ENCODE results near the gene CCDC85C.

Gene CCDC85C

DNA sequence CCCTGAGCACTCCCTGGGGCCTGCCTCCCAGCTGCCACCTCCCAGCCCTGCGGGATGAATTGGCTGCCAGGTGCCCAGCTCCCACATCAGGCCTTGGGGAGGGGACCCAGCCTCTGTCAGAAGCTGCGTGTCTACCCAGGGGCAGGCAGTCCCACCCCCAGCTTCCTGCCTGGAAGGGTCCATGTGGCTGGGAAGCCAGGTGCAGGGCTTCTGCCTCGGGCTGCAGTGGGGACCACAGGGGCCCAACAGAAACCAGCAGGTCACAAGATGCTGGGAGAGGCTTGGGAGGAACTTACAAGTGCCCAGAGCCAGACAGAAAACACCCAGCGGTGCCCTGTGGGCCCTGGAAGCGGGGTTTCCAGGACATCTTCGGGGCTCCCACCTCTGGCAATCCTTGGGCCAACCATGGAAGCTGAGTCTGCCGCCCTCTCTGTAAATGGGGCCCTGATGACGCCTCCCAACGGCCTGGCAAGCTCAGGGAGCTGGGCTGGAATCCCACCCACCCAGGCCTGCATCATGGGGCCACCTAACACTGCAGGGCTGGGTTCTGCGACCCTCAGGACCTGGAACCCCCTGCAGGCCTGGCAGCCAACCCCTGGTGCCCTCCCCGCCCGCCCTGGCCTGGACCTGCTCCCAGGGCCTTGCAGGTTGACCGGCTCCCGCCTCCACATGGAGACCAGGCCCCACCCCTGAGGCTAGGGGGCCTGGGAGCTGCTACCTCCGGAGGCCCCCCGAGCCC lies 86.2 kb downstream of the CCDC85C start:
- no peak overlapping the region for H3K4me3 ChIP-seq (ENCODE audit: low read depth, low read length)
- no peak for DNase-seq (ENCODE audit: low read depth)
- TF ChIP-seq, protein P1, sequence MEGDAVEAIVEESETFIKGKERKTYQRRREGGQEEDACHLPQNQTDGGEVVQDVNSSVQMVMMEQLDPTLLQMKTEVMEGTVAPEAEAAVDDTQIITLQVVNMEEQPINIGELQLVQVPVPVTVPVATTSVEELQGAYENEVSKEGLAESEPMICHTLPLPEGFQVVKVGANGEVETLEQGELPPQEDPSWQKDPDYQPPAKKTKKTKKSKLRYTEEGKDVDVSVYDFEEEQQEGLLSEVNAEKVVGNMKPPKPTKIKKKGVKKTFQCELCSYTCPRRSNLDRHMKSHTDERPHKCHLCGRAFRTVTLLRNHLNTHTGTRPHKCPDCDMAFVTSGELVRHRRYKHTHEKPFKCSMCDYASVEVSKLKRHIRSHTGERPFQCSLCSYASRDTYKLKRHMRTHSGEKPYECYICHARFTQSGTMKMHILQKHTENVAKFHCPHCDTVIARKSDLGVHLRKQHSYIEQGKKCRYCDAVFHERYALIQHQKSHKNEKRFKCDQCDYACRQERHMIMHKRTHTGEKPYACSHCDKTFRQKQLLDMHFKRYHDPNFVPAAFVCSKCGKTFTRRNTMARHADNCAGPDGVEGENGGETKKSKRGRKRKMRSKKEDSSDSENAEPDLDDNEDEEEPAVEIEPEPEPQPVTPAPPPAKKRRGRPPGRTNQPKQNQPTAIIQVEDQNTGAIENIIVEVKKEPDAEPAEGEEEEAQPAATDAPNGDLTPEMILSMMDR (IDR thresholded peaks at IDR 0.05; ENCODE audit: insufficient read depth, low read depth, low read length, missing control alignments) = no peak

DNA sequence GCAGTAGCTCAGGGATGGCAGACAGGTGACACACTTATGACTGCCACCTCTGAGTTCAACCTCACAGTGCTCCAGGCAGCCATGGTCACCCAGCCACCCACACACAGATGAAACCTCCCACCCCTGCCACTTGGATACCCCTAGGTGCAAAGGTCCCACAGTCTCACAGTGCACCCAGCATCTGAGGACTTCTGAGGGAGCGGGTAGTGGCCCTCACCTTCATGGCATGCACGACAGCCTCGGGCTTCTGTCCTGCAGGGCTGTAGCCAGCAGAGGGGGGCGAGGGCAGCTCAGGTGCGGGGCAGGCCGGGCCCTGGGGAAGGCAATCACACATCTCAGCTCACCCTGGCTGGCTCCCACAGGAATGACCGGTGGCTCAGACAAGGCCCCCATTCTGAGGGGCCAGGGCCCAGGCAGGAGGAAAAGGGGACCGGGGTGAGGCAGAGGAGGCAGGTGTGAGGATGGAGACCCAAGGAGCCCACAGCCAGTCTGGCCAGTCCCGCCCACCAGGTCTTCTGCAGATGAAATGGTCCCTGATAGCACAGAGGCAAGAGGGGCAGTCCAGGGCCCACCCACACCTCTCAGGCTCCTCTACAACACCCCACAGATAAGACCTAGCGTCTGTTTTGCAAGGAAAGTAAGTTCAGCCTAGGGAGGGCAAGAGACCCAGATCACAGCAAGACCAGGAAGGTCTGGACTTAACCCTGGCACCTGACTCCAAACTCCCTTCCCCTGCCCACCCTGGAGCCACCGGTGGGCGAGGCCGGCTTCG lies 87.0 kb downstream of the CCDC85C start:
- no peak overlapping the region for H3K4me3 ChIP-seq (ENCODE audit: low read depth, low read length)
- DNase-seq (ENCODE audit: low read depth) = no peak
- TF ChIP-seq, protein P1 (IDR thresholded peaks at IDR 0.05; ENCODE audit: insufficient read depth, low read depth, low read length, missing control alignments) = no peak

DNA sequence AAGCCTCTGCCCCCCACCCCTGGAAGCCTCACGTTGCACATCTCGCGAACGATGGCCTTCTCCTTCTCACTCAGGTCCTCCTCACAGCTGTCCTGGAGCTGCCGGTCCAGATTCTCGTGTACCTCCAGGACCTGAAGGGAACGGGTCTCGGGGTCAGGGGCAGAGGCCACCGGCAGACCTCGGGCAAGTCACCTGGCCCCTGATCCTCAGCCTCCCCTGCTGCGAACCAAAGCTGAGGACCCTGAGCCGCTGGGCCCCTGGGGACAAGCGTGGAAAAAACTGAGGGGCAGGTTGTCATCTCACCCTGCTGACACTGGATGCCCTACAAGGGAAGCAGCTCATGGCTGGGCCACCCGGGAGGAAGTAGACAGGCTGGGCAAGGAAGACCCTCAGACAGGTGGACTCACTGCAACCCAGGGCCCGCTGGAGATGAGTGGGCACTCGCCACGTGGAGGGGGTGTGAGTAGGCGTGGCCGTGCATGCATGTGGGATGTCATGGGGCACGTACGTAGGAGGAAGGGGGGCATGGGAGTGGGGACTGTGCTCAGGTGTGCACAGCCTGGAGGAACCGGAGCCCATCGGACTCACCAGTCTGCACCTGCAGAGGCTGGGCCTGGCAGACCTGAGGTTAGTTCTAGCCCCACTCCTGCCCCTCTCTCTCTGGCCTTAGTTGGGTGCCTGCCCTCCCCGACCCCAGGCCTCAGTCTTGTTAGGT lies 87.7 kb downstream of the CCDC85C start:
- no peak overlapping the region for H3K4me3 ChIP-seq (ENCODE audit: low read depth, low read length)
- TF ChIP-seq, protein P1 (IDR thresholded peaks at IDR 0.05; ENCODE audit: insufficient read depth, low read depth, low read length, missing control alignments) = no peak
- DNase-seq (ENCODE audit: low read depth) = no peak

DNA sequence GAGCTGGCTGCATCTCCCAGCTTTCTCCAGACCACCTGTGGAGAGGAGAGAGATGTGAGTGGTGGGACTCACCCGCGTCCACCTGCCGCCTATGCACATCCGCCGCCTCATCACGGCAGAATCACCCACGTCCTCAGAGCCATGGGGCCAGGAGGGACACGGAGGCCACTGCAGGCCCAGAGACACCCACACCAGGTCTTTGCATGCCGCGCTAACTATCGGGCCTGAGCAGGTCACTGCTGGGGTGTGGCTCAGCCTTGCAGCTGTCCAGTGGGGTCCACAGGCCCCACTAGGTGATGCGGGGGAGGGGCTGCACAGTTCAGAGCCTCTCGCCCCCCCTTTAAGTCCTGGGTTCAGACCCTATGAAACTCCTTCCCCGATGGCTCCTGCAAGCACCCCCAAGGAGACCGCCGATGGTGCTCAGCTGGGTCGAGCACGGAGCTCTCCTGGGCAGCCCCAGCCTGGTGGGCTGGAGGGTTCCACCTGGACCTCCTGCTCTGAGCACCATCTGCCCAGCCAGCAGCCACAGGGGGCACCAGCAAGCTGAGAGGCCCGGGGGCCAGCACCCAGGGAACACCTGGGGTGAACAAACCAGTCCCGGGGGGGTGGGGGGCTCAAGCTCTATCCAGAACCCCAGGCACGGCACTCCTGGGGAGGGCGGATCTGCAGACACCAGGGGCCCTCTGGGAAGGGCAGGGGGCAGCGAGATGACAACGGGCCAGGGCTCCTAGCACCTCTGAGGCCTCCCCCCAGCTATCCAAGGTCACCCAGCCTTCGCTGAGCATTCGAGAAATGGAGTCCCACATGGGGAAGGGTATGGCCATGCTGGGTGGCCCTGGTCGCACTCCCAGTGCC lies 88.5 kb downstream of the CCDC85C start:
- no peak for DNase-seq (ENCODE audit: low read depth)
- TF ChIP-seq, protein P1 (IDR thresholded peaks at IDR 0.05; ENCODE audit: insufficient read depth, low read depth, low read length, missing control alignments) = no peak

DNA sequence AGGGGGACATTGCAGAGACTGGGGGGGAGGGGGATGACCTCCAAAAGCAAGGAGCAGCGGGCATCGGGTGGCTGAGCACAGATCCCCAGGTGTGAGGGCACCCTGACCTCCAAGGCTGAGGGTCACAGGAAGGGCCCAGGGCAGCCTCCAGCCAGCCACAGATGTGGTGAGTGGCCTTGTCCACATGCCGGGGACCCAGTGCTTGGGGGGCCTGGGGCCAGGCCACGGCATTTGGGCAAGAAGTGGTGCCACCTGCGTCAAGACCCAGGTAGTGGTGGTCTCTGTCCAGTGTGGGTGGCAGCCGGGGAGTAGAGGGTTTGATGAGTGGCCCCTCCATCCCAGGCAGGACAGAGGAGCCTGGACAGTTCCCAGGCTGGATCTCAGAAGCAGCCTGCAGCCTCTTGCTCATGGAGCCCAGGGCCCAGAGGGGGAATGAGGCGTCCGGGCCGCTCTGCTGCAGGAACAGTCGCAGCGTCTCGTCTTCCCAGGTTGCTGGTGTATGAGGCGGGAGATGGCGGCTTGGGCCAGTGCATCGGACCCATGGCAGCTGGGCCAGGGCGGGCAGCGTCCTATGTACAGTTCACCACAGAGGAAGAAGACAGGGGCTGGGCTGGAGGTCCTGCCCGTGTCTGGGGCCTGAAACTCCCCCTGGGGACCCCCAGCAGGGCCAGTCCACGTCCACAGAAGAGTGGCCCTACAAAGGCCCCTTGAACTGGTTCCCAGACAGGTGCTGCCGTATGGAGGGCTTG lies 89.3 kb downstream of the CCDC85C start:
- no peak overlapping the region for H3K4me3 ChIP-seq (ENCODE audit: low read depth, low read length)
- TF ChIP-seq, protein P1 (IDR thresholded peaks at IDR 0.05; ENCODE audit: insufficient read depth, low read depth, low read length, missing control alignments) = no peak
- DNase-seq (ENCODE audit: low read depth) = no peak

More for the DNA sequence above, 88.5 kb downstream of the CCDC85C start:
- H3K4me3 ChIP-seq (ENCODE audit: low read depth, low read length) = no peak overlapping the region

All from GM12865 (cell line).